GM15510 (cell line): ENCODE results near the gene SPIRE1.

Source experiments
- POLR2A ChIP-seq: IDR thresholded peaks from 3 replicates; pipeline ENCODE4 v1.6.1; 2011; ENCODE audit warnings: borderline replicate concordance; ENCODE audit not compliant: insufficient read length; ENCODE audit errors: extremely low read depth

Gene SPIRE1

GRCh38 chr18:12463191-12463590 is 194.7 kb downstream of the SPIRE1 start:
- TF ChIP-seq POLR2A: no peak

DNA sequence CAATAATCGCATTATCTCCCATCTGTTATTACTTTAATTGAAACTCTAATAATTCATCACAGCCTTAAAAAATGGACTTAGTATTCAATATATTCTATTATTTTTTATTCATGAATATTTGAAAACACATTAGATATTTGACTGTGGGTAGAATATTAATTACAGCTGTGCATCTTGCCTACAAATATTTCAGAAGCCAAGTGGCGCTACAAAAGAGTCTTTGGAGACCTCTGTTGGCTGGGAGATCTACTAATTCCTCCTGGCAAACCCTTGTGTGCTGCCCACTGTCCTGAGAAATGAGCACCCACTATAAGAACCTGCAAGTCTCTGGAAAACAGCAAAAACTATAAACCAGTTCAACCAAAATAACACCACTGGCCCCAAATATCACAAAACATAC is 195.7 kb downstream of the SPIRE1 start:
- no peak for TF ChIP-seq POLR2A

GRCh38 chr18:12461326-12461725 is 196.6 kb downstream of the SPIRE1 start:
- no peak for TF ChIP-seq POLR2A

DNA sequence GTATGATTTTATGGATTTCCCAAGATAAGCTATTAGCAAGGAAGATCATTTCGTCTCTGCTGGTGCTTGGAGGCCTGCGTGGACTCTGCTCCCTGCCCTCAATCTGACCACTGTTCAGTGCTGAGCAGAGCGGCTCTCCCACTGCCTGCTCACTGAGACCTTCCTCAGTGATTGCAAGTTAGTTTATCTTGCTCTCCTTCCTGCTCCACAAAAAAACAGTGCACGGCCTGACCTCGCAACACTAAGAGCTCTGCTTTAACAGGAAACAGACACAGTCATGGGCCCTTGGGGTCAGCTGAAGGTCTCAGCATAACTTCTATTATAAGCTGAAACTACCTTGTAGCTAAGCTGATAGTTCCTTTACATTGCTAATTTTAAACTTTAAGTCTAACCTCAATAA is 197.0 kb downstream of the SPIRE1 start:
- TF ChIP-seq POLR2A: no peak

DNA sequence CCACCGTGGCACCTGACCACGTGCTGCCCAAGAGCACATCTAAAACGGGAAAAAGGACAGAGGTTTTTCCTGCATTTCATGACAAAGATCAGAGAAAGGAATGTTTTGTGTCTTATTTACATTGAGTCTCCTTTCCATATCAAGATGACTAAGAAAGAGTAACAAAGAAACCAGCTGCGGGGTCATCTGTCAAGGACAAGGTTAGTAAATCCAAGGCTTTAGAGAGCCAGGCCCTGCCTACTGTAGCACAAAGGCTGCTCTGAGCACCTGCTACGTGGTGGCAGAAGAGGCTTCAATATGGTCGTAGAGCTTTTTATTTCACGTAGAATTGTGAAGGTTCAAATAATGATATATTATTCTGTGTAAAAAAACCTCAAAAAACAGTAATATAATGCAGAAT is 199.1 kb downstream of the SPIRE1 start:
- no peak for TF ChIP-seq POLR2A

DNA sequence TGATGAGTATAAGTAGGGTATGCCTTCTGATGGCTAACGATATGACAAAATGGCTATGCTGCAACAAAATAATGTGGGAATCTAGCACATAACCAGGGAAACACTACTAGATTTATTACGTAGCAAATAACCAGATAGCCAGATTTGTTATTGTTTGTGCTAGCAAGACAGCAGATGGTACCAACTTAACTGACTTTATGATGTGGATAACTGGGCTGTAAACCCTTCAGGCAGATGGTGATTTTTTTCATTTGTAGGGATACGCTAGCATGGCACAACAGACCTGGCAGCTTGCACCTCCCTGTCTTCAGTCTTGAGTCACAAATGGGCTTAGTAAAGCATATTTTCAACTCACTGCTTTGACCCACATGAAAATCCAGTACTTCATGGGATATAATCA is 201.5 kb downstream of the SPIRE1 start:
- TF ChIP-seq POLR2A: no peak

- no peak for TF ChIP-seq POLR2A
Measured at GRCh38 chr18:12455496-12455895, 202.4 kb downstream of the SPIRE1 start.

- TF ChIP-seq POLR2A: no peak
Measured at GRCh38 chr18:12452784-12453183, 205.1 kb downstream of the SPIRE1 start.

GRCh38 chr18:12451428-12451827 is 206.5 kb downstream of the SPIRE1 start:
- no peak for TF ChIP-seq POLR2A

- no peak for TF ChIP-seq POLR2A
Measured at GRCh38 chr18:12449051-12449785, 208.7 kb downstream of the SPIRE1 start.

GRCh38 chr18:12445554-12445953 is 212.4 kb downstream of the SPIRE1 start:
- no peak for TF ChIP-seq POLR2A

GRCh38 chr18:12443551-12443950 is 214.4 kb downstream of the SPIRE1 start:
- no peak for TF ChIP-seq POLR2A

GRCh38 chr18:12442946-12443345 is 215.0 kb downstream of the SPIRE1 start:
- no peak for TF ChIP-seq POLR2A

DNA sequence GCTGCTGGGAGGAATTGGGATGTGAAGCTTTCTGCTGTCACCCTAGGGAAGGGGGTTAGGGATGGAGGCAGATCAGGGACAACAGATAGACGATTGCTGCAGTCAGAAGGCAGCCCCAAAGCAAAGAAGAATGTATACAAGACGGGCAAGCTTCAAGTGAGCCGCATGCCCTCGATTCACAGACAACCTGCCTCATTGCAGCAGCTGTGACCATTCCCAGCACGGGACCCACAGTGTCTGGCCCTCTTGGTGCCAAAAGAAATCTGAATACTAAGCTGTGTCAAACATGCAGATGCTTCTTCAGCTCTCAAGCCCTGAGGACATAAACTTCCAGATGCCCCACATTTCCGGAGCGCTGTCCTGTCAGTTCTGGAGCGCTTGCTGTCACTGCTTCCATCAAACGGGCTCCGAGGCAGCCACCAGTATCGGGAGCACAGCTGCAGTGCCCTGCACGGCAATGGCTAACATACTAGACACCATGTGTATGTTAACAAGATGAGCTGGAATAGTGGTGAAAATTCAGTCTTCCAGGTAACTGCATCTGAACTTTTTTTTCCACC is 216.4 kb downstream of the SPIRE1 start:
- no peak for TF ChIP-seq POLR2A

- TF ChIP-seq POLR2A: no peak
Measured at GRCh38 chr18:12438257-12438656, 219.7 kb downstream of the SPIRE1 start.

DNA sequence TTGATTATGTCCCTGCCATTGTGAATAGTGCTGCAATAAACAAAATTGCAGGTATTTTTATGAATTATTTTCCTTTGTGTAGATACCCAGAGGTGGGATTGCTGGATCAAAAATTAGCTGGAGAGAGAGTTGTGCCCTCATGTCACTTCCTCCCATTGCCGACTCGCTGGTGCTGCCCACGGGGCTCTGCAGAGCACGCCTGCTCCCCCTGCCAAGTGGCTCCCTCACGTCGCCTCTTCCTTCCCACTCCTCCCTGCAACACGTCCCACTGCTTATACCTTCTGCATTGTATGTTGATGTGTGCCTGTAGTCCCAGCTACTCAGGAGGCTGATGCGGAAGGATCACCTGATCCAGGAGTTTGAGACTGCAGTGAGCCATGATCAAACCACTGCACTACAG is 222.0 kb downstream of the SPIRE1 start:
- TF ChIP-seq POLR2A: no peak

DNA sequence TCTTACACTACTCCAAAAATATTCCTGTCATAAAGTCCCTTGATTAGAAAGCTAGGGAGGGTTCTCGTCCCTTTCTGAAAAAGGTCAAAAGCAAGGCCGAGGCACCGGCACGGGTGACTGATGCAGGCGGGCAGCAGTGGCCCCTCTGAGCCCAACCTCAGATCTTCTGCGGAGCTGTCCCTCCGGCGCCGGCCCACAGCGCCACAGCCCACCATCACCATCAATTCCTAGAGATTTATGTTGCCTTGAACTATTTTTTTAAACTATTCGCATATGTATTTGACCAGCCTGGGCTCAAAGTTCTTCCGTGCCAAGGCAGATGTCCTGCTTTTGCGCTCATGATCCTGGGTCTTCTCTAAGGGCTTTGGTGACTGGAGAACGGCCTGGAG is 223.4 kb downstream of the SPIRE1 start:
- TF ChIP-seq POLR2A: no peak

DNA sequence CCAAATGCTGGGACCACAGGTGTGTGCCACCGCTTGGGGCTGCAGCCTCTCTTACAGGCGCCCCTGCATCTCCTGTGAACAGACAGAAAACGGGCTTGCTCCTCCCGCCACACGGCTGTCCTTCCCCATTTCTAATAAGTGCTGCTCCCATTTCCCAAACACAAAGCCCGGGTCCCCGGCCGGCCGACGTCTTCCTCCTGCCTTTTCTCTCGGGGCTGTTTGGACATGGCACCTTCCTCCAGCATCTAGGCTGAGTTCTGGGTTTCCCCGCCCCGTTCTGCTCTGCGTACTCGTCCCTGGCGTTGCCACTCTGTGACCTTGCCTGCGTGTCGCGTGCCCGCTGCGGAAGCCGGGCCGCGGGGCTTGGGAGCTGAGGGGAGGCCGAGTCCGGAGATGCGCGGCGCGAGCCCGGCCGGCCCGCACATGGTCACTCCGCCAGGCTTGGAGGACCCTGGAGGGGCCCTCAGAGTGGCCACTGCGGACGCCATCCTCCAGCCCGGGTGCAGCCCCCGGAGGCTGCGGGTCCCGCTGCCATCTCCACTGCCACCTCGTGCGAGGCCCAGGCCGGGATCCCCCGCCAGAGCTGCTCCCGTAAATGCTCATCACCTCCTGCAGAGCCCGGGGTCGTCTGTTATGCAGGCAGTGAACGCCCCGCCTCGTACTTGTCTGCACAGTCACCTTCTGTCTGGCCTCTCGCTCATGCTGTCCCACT is 223.9 kb downstream of the SPIRE1 start:
- no peak for TF ChIP-seq POLR2A
